Measurements from ENCODE around the gene GMPPA.

DNA sequence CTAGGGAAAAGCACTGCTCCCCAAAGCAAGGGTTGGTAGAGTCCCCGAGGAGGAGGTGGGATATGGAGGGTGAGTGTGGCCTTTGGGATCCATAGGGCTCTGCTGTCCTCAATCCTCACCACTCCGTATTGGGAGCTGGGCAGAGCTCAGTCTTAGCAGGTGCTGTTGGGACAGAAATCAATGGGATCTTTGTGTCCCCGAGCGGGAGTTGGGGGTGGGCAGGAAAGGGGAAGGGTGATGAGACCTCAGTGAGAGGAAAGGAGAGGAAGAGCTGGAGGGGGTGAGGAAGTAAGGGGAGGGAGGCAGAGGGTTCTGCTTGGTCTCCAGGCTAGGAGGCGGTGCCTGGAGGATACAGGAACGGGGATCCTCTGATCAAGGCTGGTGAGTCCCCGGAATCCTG is 18.2 kb downstream of the GMPPA start:
- TF ChIP-seq, protein P1, sequence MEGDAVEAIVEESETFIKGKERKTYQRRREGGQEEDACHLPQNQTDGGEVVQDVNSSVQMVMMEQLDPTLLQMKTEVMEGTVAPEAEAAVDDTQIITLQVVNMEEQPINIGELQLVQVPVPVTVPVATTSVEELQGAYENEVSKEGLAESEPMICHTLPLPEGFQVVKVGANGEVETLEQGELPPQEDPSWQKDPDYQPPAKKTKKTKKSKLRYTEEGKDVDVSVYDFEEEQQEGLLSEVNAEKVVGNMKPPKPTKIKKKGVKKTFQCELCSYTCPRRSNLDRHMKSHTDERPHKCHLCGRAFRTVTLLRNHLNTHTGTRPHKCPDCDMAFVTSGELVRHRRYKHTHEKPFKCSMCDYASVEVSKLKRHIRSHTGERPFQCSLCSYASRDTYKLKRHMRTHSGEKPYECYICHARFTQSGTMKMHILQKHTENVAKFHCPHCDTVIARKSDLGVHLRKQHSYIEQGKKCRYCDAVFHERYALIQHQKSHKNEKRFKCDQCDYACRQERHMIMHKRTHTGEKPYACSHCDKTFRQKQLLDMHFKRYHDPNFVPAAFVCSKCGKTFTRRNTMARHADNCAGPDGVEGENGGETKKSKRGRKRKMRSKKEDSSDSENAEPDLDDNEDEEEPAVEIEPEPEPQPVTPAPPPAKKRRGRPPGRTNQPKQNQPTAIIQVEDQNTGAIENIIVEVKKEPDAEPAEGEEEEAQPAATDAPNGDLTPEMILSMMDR (conservative IDR thresholded peaks at IDR 0.05; ENCODE audit: low read depth, low read length): no peak
- TF ChIP-seq EZH2phosphoT487 (IDR thresholded peaks at IDR 0.05; ENCODE audit: borderline replicate concordance, low read length): no peak
- TF ChIP-seq EZH2 (IDR thresholded peaks at IDR 0.05; ENCODE audit: low read length, unreplicated experiment): no peak

All from PC-3 (cell line).